HEK293T (cell line): ENCODE data around the gene DESI1.

Experiments
- CTCF ChIA-PET: fragments of 350-600 bp; formaldehyde crosslinking; extraction: SDS; loops from one replicate; lab custom pipeline; 2021; ENCODE audit warnings: antibody characterized with exemption, inconsistent platforms; lab: Yijun Ruan, JAX
- POLR2A ChIA-PET: fragments of 350-600 bp; formaldehyde crosslinking; extraction: SDS; loops from one replicate; lab custom pipeline; 2020; ENCODE audit warnings: antibody characterized with exemption, inconsistent platforms; lab: Yijun Ruan, JAX
- DNase-seq: peaks from one replicate; pipeline ENCODE4 v3.0.0; 2012; ENCODE audit warnings: mixed read lengths; ENCODE audit errors: extremely low spot score
- ARNT ChIP-seq: fragments of 450-650 bp; IDR thresholded peaks from 2 replicates; pipeline ENCODE4 v1.6.1; 2017; ENCODE audit warnings: mild to moderate bottlenecking
- BHLHE40 ChIP-seq: fragments of 450-650 bp; IDR thresholded peaks from 2 replicates; pipeline ENCODE4 v1.6.1; 2016; ENCODE audit warnings: mild to moderate bottlenecking, moderate library complexity, borderline replicate concordance
- CTBP1 ChIP-seq: fragments of 450-650 bp; IDR thresholded peaks from 2 replicates; pipeline ENCODE4 v1.6.1; 2016; ENCODE audit warnings: borderline replicate concordance
- ELF4 ChIP-seq: fragments of 450-650 bp; IDR thresholded peaks from 2 replicates; pipeline ENCODE4 v1.6.1; 2017; ENCODE audit warnings: antibody characterized with exemption
- FOXA1 ChIP-seq: fragments of 450-650 bp; IDR thresholded peaks from 2 replicates; pipeline ENCODE4 v1.6.1; 2016; ENCODE audit warnings: mild to moderate bottlenecking
- FOXK2 ChIP-seq: fragments of 450-650 bp; IDR thresholded peaks from 2 replicates; pipeline ENCODE4 v1.6.1; 2016; ENCODE audit warnings: mild to moderate bottlenecking
- FOXM1 ChIP-seq: fragments of 450-650 bp; IDR thresholded peaks from 2 replicates; pipeline ENCODE4 v1.6.1; 2017; ENCODE audit warnings: mild to moderate bottlenecking, borderline replicate concordance
- HDGF ChIP-seq: fragments of 450-650 bp; IDR thresholded peaks from 2 replicates; pipeline ENCODE4 v1.6.1; 2017; ENCODE audit warnings: antibody characterized with exemption, borderline replicate concordance
- L3MBTL2 ChIP-seq: fragments of 450-650 bp; conservative IDR thresholded peaks from 2 replicates; pipeline ENCODE4 v1.6.1; 2016; ENCODE audit warnings: mild to moderate bottlenecking
- LEF1 ChIP-seq: fragments of 450-650 bp; IDR thresholded peaks from 2 replicates; pipeline ENCODE4 v1.6.1; 2017; ENCODE audit warnings: mild to moderate bottlenecking, borderline replicate concordance
- NFRKB ChIP-seq: fragments of 450-650 bp; IDR thresholded peaks from 2 replicates; pipeline ENCODE4 v1.6.1; 2016; ENCODE audit warnings: mild to moderate bottlenecking, moderate library complexity
- PKNOX1 ChIP-seq: fragments of 450-650 bp; IDR thresholded peaks from 2 replicates; pipeline ENCODE4 v1.6.1; 2016
- SP1 ChIP-seq: fragments of 450-650 bp; IDR thresholded peaks from 2 replicates; pipeline ENCODE4 v1.6.1; 2017
- SUZ12 ChIP-seq: fragments of 450-650 bp; IDR thresholded peaks from 2 replicates; pipeline ENCODE4 v1.6.1; 2016; ENCODE audit warnings: mild to moderate bottlenecking
- TARDBP ChIP-seq: fragments of 450-650 bp; IDR thresholded peaks from 2 replicates; pipeline ENCODE4 v1.6.1; 2016
- ZNF384 ChIP-seq: fragments of 450-650 bp; IDR thresholded peaks from 2 replicates; pipeline ENCODE4 v1.6.1; 2016

Gene DESI1

GRCh38 chr22:41571786-41572185 lies 49.1 kb downstream of the DESI1 start:
- POLR2A ChIA-PET, result interaction anchor here (2.3 kb wide), 1 partner anchor 50 kb away, joined by 9 read pairs; the partner anchor contains the start of genes DESI1 and XRCC6
- TF ChIP-seq ELF4 (no peak), BHLHE40 (no peak), LEF1 (no peak), HDGF (no peak)
- CTCF ChIA-PET, result no interaction called here
- no peak for DNase-seq

GRCh38 chr22:41570221-41570620 lies 50.6 kb downstream of the DESI1 start:
- CTCF ChIA-PET, result interaction anchor here (0.8 kb wide), 1 partner anchor 13 kb away, joined by 4 read pairs; no protein-coding TSS in a partner anchor
- TF ChIP-seq ZNF384 (no peak), SUZ12 (no peak), L3MBTL2 (no peak), FOXM1 (no peak), FOXA1 (no peak), BHLHE40 (no peak), PKNOX1 (no peak), SP1 (no peak), HDGF (no peak), TARDBP (no peak), CTBP1 (no peak), ARNT (no peak), NFRKB (no peak), ELF4 (no peak), FOXK2 (no peak), LEF1 (no peak)
- DNase-seq, result no peak
- POLR2A ChIA-PET, result interaction anchor here (0.6 to 2.3 kb wide), 4 partner anchors 10 to 1012 kb away, joined by 3 to 9 read pairs (median 7); partner anchors contain the start of genes CSDC2, DESI1, PMM1 and XRCC6

DNA sequence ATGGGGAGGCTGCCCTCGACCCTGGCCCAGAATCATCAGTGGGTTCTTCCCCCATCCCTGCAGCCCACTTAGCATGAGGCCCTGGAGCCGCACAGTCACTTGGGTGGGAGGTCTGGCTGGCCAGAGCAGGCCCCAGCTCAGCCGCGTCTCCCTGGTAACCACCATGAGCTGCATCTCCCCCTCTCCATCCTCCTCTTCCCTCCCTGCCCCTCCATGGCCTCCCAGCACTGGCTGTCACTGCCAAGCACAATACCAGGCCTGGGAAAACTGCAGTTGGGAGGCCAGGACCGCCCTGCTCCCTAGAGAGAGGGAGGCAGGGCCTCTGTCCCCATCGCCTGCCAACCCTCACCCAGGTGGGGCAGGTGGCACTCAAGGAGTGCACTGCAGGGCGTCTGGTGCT lies 52.0 kb downstream of the DESI1 start:
- POLR2A ChIA-PET, result interaction anchor here (0.8 to 2.4 kb wide), 2 partner anchors 21 to 25 kb away, joined by 4 to 9 read pairs; partner anchors contain the start of genes PMM1 and POLR3H
- DNase-seq, result no peak
- CTCF ChIA-PET, result no interaction called here
- TF ChIP-seq SP1 (no peak), FOXA1 (no peak), CTBP1 (no peak), HDGF (no peak), NFRKB (no peak), BHLHE40 (no peak), PKNOX1 (no peak), L3MBTL2 (no peak), FOXK2 (no peak), TARDBP (no peak), SUZ12 (no peak), ELF4 (no peak), FOXM1 (no peak), ZNF384 (no peak), ARNT (no peak), LEF1 (no peak)

GRCh38 chr22:41567512-41567768 lies 53.4 kb downstream of the DESI1 start:
- ChIA-PET POLR2A (interaction anchor here (0.6 to 2.4 kb wide), 2 partner anchors 22 to 27 kb away, joined by 3 to 9 read pairs; partner anchors contain the start of gene PMM1), CTCF (interaction anchor here (1.1 kb wide), 1 partner anchor 24 kb away, joined by 3 read pairs; the partner anchor contains the start of gene POLR3H)
- no peak for DNase-seq
- TF ChIP-seq HDGF (no peak), CTBP1 (no peak)

DNA sequence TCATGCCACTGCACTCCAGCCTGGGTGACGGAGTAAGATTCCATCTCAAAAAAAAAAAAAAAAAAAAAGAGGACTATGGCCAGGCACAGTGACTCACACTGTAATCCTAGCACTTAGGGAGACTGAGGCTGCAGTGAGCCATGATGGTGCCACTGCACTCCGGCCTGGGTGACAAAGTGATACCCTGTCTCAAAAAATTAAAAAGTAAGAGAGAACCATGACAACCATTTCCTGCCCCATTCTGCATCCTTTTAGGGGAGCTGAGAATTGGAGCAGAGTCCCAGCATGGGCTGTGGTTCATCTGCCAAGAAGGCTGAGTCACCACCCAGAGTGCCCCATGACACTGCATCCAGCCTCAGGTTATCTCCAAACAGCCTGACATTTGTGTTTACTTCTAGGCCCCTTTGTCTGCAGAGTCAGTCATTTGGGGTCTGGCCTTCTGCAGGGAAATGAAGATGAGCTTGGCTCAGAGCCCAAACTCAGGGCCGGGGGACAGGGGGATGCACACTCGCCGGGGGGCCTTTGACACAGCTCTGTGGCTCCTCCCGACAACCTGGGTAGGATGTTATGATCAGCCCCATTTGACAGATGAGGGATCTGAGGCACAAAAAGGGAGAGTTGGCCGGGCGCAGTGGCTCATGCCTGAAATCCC lies 55.3 kb downstream of the DESI1 start:
- peak; percentile 59 for TF ChIP-seq ZNF384
- TF ChIP-seq L3MBTL2, result no peak
- TF ChIP-seq SUZ12, result no peak
- no peak for TF ChIP-seq TARDBP
- DNase-seq, result no peak
- CTCF ChIA-PET, result interaction anchor here (0.7 to 0.9 kb wide), 2 partner anchors 12 kb away, joined by 3 read pairs; no protein-coding TSS in a partner anchor
- POLR2A ChIA-PET, result interaction anchor here (1.6 kb wide), 1 partner anchor 24 kb away, joined by 5 read pairs; the partner anchor contains the start of gene PMM1

DNA sequence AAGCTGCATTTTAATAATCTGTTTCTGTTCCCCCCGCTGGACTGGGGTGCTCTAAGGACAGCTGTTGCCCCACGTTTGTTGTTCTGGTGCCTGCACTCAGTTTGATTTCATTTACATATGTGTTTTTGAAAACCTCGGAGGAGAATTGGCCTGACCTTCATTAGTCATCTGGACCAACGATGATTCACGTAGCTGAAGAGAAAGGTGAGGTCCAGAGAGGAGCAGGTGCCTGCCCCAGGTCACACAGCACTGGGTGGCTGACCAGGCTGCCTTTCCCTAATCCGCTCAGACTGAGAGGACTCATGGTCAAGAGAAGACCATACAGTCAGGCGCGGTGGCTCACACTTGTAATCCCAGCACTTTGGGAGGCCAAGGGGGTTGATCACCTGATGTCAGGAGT lies 56.3 kb downstream of the DESI1 start:
- CTCF ChIA-PET, result no interaction called here
- POLR2A ChIA-PET, result interaction anchor here (1.6 kb wide), 1 partner anchor 25 kb away, joined by 5 read pairs; the partner anchor contains the start of gene PMM1
- TF ChIP-seq FOXK2 (no peak), L3MBTL2 (no peak), BHLHE40 (no peak), FOXA1 (no peak), TARDBP (no peak), SP1 (no peak), ARNT (no peak)
- DNase-seq, result no peak
